ENCODE data around the gene SGCD.

The SGCD gene

DNA sequence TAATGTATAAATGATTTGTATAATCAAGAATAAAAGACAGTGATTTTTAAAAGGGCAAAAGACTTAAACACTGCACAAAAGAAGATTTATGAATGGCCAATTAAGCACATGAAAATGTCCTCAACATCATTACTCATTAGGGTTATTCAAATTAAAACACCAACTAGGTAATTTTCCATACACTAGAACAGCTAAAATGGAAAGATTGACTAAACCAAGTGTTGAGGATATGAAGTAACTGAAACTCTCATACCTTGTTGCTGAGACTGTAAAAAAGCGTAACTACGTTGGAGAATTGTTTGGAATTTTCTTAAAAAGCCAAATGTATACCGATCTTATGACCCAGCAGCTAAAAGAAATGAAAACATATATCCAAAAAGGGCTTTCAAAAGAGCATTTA, 144.9 kb downstream of the SGCD start:
- Histone ChIP-seq H2AFZ (ENCODE audit: low read length) (no peak overlapping the region), H3K79me2 (ENCODE audit: insufficient read depth, low read length) (no peaks in the 10 kb centered on the region), H3K4me2 (ENCODE audit: low read depth, low read length, poor library complexity, severe bottlenecking) (no peak overlapping the region), H3K9me3 (ENCODE audit: insufficient read depth, low read depth, low read length) (no peaks in the 10 kb centered on the region), H3K27me3 (ENCODE audit: insufficient read depth, low read length, poor library complexity, severe bottlenecking) (no peaks in the 10 kb centered on the region), H3K36me3 (ENCODE audit: insufficient read depth, low read length) (no peaks in the 10 kb centered on the region), H3K9ac (ENCODE audit: low read depth, low read length, poor library complexity, severe bottlenecking) (no peak overlapping the region), H3K4me1 (ENCODE audit: insufficient read depth, low read length, poor library complexity, severe bottlenecking) (no peaks in the 10 kb centered on the region), H4K20me1 (ENCODE audit: insufficient read depth, low read length, poor library complexity, severe bottlenecking) (no peaks in the 10 kb centered on the region), H3K4me3 (ENCODE audit: low read length, poor library complexity, severe bottlenecking) (no peak overlapping the region), H3F3A (ENCODE audit: low read depth) (no peaks in the 10 kb centered on the region), H3K9me2 (replicated peaks; ENCODE audit: low read depth, low read length) (no peaks in the 10 kb centered on the region)
- TF ChIP-seq EZH2phosphoT487 (IDR thresholded peaks at IDR 0.05; ENCODE audit: borderline replicate concordance) = no peak
- TF ChIP-seq, protein P1, sequence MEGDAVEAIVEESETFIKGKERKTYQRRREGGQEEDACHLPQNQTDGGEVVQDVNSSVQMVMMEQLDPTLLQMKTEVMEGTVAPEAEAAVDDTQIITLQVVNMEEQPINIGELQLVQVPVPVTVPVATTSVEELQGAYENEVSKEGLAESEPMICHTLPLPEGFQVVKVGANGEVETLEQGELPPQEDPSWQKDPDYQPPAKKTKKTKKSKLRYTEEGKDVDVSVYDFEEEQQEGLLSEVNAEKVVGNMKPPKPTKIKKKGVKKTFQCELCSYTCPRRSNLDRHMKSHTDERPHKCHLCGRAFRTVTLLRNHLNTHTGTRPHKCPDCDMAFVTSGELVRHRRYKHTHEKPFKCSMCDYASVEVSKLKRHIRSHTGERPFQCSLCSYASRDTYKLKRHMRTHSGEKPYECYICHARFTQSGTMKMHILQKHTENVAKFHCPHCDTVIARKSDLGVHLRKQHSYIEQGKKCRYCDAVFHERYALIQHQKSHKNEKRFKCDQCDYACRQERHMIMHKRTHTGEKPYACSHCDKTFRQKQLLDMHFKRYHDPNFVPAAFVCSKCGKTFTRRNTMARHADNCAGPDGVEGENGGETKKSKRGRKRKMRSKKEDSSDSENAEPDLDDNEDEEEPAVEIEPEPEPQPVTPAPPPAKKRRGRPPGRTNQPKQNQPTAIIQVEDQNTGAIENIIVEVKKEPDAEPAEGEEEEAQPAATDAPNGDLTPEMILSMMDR (conservative IDR thresholded peaks at IDR 0.05; ENCODE audit: low read length) = no peak

DNA sequence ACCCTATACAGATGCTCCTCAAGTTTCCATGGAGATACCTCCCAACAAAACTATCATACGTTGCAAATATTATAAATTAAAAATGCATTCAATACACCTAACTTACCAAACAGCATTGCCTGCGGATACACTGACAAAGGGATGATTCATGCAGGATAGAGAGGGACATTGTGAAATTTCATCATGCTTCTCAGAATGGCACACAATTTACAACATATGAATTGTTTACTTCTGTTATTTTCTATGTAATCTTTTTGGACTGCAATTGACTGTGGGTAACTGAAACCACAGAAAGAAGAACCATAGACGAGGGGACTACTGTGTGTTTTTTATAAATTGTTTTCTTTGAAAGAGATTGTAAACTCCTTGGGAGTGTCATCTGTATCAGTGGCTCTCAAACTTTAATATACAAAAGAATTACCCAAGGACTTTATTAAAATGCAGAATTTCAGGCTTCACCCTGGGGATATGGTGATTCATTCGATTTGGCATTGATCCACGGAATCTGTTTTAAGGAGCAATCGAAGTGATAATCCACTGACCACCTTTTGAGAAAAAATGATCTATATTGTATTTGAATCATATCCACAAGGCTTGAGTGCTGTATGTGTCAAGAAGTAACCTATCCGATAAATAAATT, 146.4 kb downstream of the SGCD start:
- H3K9ac ChIP-seq (ENCODE audit: low read depth, low read length, poor library complexity, severe bottlenecking) = no peak overlapping the region
- H2AFZ ChIP-seq (ENCODE audit: low read length) = no peak overlapping the region
- TF ChIP-seq EZH2phosphoT487 (IDR thresholded peaks at IDR 0.05; ENCODE audit: borderline replicate concordance) = no peak
- TF ChIP-seq, protein P1 (conservative IDR thresholded peaks at IDR 0.05; ENCODE audit: low read length) = no peak
- H3K9me2 ChIP-seq (replicated peaks; ENCODE audit: low read depth, low read length) = no peaks in the 10 kb centered on the region
- H3K4me3 ChIP-seq (ENCODE audit: low read length, poor library complexity, severe bottlenecking) = no peak overlapping the region
- H3F3A ChIP-seq (ENCODE audit: low read depth) = no peaks in the 10 kb centered on the region
- H3K36me3 ChIP-seq (ENCODE audit: insufficient read depth, low read length) = no peaks in the 10 kb centered on the region
- no peaks in the 10 kb centered on the region for H3K4me1 ChIP-seq (ENCODE audit: insufficient read depth, low read length, poor library complexity, severe bottlenecking)
- H3K9me3 ChIP-seq (ENCODE audit: insufficient read depth, low read depth, low read length) = no peaks in the 10 kb centered on the region
- H3K79me2 ChIP-seq (ENCODE audit: insufficient read depth, low read length) = no peaks in the 10 kb centered on the region
- no peaks in the 10 kb centered on the region for H3K27me3 ChIP-seq (ENCODE audit: insufficient read depth, low read length, poor library complexity, severe bottlenecking)
- no peak overlapping the region for H3K4me2 ChIP-seq (ENCODE audit: low read depth, low read length, poor library complexity, severe bottlenecking)
- H4K20me1 ChIP-seq (ENCODE audit: insufficient read depth, low read length, poor library complexity, severe bottlenecking) = no peaks in the 10 kb centered on the region

DNA sequence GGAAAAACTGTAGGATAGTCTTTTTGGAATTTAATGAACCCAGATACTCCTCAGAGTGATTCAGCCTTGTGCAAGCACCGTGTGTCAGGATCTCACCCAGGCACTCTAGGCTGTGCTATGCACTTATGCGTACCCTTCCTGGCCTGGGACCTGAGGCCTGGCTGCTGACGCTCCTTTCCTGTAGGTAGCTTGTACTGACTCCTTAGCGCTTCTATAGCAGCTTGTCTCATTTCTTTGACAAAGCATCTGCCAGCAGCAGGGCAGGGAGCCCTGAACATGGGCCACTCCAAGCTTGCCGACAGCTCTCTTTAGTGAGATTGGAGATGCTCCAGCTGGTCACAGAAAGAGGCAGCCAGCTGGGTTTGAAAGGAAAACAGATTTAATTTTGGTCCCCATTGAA, 147.3 kb downstream of the SGCD start:
- Histone ChIP-seq H3K4me3 (ENCODE audit: low read length, poor library complexity, severe bottlenecking) (no peak overlapping the region), H3F3A (ENCODE audit: low read depth) (no peaks in the 10 kb centered on the region), H2AFZ (ENCODE audit: low read length) (no peak overlapping the region), H3K9ac (ENCODE audit: low read depth, low read length, poor library complexity, severe bottlenecking) (no peak overlapping the region), H3K36me3 (ENCODE audit: insufficient read depth, low read length) (no peaks in the 10 kb centered on the region), H4K20me1 (ENCODE audit: insufficient read depth, low read length, poor library complexity, severe bottlenecking) (no peaks in the 10 kb centered on the region), H3K79me2 (ENCODE audit: insufficient read depth, low read length) (no peaks in the 10 kb centered on the region), H3K27me3 (ENCODE audit: insufficient read depth, low read length, poor library complexity, severe bottlenecking) (no peaks in the 10 kb centered on the region), H3K4me2 (ENCODE audit: low read depth, low read length, poor library complexity, severe bottlenecking) (no peak overlapping the region), H3K9me2 (replicated peaks; ENCODE audit: low read depth, low read length) (no peaks in the 10 kb centered on the region), H3K9me3 (ENCODE audit: insufficient read depth, low read depth, low read length) (no peaks in the 10 kb centered on the region), H3K4me1 (ENCODE audit: insufficient read depth, low read length, poor library complexity, severe bottlenecking) (no peaks in the 10 kb centered on the region)
- TF ChIP-seq, protein P1 (conservative IDR thresholded peaks at IDR 0.05; ENCODE audit: low read length) = no peak
- no peak for TF ChIP-seq EZH2phosphoT487 (IDR thresholded peaks at IDR 0.05; ENCODE audit: borderline replicate concordance)

Measured in Loucy (cell line).